Endometrium (tissue), 2 donors: ENCODE data around the gene HDAC4.

Experiments used
- FAIRE-seq: peaks from 2 replicates; lab custom pipeline; 2012; peaks lifted over from hg19 to GRCh38; lab: Jason Lieb, UNC
- donor health status: control.
- donor health status: control.

Gene HDAC4

GRCh38 chr2:239152239-239152915 lies 248.4 kb downstream of the HDAC4 start:
- no peak for FAIRE-seq

GRCh38 chr2:239151201-239152131 lies 249.4 kb downstream of the HDAC4 start:
- FAIRE-seq, result no peak

GRCh38 chr2:239150125-239151011 lies 250.5 kb downstream of the HDAC4 start:
- FAIRE-seq, result no peak

GRCh38 chr2:239149501-239149900 lies 251.3 kb downstream of the HDAC4 start:
- no peak for FAIRE-seq

DNA sequence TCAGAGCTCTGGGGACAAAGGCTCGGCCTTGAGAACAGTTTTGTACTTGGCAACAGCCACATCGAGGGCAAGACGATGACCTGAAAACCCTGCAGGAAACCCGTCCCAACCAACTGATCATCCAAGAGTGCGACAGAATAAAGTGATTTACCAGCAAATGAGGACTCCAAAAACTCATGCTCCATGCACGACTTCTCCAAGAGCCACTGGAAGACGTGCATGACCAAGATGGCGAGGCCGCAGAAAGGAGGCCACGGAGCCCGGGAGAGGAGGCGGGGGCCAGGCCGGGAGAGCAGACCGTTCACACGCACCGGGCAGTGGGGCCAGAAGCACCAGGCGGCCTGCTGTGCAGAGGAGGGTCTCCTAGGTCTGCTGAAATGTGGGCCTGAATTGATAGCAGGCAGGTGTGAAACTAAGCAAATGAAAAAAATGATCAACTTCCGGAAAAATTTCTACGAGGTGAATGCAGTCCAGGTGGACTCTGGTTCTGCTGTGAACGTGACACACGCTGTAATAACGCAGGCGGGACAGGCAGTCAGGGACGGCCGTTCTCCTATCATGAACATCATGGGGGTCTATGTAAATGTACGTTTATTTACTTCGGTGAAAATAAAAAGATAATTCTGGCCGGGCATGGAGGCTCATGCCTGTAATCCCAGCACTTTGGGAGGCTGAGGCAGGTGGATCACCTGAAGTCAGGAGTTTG lies 252.2 kb downstream of the HDAC4 start:
- FAIRE-seq, result no peak

DNA sequence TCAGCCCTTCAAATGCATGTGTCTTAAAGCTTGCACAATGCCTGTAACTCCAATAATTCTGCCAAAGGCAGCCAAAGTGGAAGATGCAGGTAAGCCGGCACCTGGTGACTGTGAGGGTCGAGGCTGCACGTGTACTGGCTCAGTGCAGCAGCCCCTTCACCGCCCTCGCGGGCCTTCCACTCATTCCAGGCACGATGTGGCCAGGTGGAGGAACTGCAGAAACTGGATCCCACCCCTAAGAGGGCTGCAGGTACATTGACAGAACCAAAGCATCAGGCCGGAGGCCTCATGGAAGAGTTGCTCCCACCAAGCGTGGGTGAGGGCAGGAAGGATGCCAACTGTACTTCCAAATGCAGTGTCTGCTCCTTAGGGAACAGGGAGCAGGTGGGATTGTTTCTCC lies 253.4 kb downstream of the HDAC4 start:
- FAIRE-seq, result no peak

DNA sequence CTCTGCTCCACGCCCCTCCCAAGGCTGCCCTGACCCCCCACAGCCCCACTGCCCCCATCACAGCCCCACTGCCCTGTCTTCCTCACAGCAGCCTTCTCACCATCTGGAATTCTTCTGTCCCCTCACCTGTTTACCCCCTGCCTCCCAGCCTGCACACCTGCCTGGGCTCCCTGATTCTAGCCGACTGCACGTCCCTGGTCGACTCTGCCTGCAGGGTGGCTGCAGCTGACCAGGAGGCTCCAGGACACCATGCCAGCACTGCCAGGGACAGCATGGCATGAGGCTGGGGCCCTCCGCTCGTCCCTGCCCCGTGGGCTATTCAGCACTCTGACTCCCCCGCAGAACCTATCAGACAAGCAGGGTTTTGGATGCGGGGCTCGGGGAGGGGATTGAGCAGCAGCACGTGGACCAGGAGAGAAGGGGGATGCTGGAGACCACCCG lies 254.1 kb downstream of the HDAC4 start:
- FAIRE-seq, result no peak

GRCh38 chr2:239146011-239146641 lies 254.7 kb downstream of the HDAC4 start:
- no peak for FAIRE-seq

- no peak for FAIRE-seq
Observed at GRCh38 chr2:239145601-239146000, 255.2 kb downstream of the HDAC4 start.

DNA sequence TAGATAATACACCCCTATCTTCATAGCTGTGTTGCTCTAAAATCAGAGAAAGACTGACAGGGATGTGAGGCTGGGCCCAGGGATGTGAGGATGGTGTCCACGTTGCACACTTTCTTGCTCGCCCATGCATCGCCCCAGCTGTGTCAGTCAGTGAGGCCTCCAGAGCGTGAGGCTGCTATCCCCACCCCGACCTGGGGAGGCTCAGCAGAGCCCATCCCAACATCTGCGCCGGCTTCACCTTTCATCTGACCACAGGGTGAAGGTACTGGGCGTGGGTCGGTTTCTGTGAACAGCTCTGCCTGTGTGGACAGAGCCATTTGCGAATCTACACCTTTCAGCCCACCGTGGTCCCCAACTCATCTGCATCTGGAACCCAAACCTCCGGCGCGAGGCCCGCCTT lies 255.7 kb downstream of the HDAC4 start:
- FAIRE-seq, result no peak

- FAIRE-seq, result no peak
Observed at GRCh38 chr2:239144713-239144999, 256.2 kb downstream of the HDAC4 start.

DNA sequence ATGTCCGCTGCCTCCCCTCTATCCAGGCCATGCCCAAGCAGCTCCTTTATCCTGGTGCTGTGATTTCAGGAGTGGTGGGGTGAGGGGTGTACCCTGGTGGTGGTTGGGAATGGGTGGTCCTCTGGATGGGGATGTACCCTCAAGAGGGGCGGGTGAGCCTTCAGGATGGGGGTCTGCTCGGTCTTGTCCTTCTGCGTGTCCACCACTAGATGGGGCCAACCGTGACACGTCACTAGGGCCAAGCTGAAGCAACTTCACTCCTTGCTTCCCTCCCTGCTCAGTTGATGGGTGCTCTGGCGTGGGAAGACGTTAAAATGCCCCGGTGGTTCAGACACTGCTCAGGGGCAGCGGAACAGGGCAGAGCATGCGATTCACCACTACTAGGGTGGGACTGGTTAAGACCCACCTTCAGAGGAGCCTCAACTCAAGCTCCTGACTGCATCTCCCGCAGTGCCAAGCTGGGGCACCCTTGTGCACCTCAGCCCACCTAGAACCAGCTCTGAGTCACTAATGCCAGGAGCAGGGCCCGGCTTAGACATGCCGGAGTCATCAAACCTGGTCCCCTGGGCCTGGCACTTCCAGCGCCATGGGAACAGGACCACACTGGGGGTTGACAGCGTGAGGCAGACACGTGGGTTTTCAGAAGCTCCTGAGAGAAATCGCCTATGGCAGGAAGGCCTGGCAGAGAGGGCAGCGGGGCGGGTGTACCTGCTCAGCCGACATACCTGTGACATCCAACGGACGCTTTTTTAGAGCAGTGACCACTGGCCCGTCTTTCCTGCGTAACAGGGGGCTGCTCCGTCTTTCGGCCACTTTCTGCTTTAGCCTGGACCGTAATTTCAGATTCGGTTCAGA lies 256.7 kb downstream of the HDAC4 start:
- FAIRE-seq, result no peak

DNA sequence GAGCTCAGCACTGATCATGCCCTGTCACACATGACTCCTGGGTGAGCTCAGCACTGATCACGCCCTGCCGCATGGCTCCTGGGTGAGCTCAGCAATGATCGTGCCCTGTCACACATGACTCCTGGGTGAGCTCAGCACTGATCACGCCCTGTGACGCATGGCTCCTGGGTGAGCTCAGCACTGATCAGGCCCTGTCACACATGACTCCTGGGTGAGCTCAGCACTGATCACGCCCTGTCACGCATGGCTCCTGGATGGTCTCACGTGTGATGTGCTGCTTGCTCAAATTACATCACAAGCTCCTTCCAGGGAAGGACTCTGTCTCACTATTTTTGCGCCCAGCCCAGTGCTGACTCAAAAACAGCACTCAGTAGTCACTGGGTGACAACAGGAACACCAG lies 258.0 kb downstream of the HDAC4 start:
- no peak for FAIRE-seq

- no peak for FAIRE-seq
Observed at GRCh38 chr2:239142296-239142695, 258.5 kb downstream of the HDAC4 start.

DNA sequence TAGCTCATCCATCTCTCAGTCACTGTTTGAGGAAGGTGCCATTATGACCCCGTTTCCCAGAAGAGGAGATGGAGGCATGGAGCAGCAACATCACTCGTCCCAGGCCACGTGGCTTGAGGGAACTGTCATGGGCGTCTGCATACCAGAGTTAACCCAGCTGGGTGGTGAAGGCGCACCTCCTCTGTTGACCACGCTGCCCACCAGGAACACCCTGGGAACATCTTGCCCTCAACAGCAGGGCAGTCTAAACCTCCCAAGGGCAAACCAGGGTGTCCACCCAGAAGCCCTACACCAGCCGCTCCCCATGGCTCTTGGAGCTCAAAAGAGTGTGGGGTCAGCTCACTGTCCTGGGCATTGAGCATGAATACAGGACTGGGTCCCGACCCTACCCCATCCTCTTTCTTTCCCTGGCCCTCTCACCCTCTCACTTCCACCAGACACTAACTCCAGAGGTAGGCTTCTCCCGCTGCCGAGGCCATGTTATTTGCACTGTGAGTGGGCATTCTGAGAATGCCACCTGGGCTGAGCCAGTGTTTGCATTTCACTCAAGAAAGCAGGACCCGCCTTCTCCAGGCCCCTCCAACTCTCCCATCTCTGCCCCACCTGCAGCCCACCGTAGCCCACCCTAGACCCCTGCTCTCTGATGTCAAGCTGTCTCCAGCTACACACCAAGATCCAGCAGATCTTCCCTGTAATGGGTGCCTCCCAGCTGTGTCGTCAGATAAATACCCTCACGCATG lies 259.6 kb downstream of the HDAC4 start:
- FAIRE-seq, result no peak

DNA sequence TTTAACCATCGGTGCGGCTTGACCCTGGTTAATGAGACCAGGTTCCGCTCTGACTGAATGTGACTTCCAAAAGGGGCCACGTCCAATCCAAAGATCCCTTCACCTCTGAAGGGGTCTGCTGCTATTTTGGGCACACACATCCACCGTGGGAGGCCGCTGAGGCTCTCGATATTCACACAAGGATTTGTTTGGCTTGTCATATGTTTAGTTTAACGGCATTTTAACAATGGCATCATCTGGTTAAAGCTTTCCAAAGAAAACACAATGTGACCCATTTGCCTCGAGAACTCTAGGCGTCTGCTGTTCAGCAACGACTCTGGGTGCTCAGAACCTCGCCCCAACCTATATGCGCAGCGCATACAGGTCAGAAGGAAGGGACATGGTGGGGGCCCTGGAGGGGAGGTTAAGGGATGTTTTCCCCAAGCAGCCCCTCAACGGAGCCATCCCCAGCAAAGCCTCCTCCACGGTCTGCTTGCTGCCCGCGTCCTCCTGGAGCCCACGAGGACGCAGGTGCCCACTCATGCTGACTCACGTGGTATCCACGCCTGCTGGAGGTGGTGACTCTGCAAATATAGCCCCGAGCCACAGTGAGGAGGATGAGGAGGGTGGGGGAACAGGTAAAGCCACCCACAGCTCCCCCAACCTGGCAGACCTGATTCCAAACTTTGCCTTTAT lies 260.3 kb downstream of the HDAC4 start:
- FAIRE-seq, result no peak

DNA sequence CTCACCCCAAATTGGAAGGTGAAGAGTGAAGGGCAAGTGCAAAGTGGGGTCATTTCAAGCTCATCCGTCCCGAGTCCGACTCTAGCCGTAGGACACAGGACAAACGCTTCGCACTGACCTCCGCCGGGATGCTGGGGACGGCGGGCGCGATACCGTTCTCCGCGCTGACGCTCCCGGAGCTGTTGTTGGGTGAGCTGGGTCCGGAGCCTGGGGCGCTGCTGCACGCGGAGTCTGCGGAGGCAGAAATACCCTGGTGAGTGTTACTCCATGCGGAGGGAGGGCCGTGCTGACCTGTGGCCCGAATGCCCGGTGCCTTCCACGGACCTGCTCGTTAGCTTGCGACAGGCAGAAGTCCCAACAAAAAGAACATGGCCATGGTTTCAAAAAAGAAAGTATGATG lies 261.3 kb downstream of the HDAC4 start:
- FAIRE-seq, result no peak

DNA sequence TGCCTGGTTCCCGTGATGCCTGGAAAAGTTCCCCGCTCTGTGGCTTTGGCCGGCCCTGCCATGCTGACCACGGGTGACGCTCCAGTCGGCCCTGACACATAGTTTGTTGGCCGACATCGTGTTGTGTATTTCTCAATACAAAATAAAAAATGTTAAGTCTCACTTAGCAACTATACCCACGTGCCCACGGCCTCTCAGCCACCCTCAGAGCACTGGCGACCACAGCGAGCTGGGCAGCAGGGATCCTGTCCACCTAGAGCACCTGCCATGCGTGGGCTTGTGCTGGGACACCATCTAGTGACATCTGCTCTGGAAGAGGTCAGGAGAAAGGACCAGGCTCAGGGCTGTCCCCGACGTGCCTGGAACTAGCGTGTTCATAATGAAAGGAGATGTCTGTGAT lies 261.7 kb downstream of the HDAC4 start:
- FAIRE-seq, result no peak

GRCh38 chr2:239138610-239139009 lies 262.2 kb downstream of the HDAC4 start:
- no peak for FAIRE-seq
